Gastrocnemius medialis (tissue), 4 donors: ENCODE measurements around the gene PM20D2. TPM values are rescaled to one million over a fixed set of nuclear protein-coding genes. Genes with fewer than 3 reads are reported as not detected.
"Not testable (repeated sequence)": the region's sequence is repeated elsewhere in the genome, so short reads cannot be mapped to it uniquely, and the experiment has no call there.

ENCODE experiments used
- ATAC-seq, 2 donors: fragments of 150-250 bp; one replicate each; pipeline ENCODE4 v1.9.1; 2016
- DNase-seq, 2 donors: peaks; one replicate each; pipeline ENCODE4 v3.0.0-alpha.2; 2019
- H3K27ac ChIP-seq, 4 donors: fragments of 200-600 bp; sonication (generic); 1 replicate in 1 of 4; 2 replicates in 3 of 4; pipeline ENCODE4 v1.5.1; 2016 to 2018; ENCODE audit warnings: mild to moderate bottlenecking in 2 of 4, moderate library complexity in 1 of 4
- H3K27me3 ChIP-seq, 3 donors: fragments of 200-600 bp; sonication (generic) in 2 of 3; 1 replicate in 1 of 3; 2 replicates in 2 of 3; pipeline versions ENCODE4 v1.5.1 to v1.6.0; 2016 to 2019; ENCODE audit warnings: mild to moderate bottlenecking in 1 of 3, moderate library complexity in 1 of 3
- H3K36me3 ChIP-seq, 2 donors: fragments of 200-600 bp; sonication (generic) in 1 of 2; one replicate each; pipeline ENCODE4 v1.5.1; 2017 to 2018
- H3K4me1 ChIP-seq, 2 donors: fragments of 200-600 bp; sonication (generic) in 1 of 2; one replicate each; pipeline ENCODE4 v1.5.1; 2016 to 2017; ENCODE audit warnings: mild to moderate bottlenecking in 2 of 2
- H3K4me3 ChIP-seq, 4 donors: fragments of 200-600 bp; sonication (generic) in 3 of 4; 1 replicate in 1 of 4; 2 replicates in 3 of 4; pipeline ENCODE4 v1.5.1; 2016 to 2019; ENCODE audit warnings: mild to moderate bottlenecking in 2 of 4
- H3K9me3 ChIP-seq, 3 donors: fragments of 200-600 bp; sonication (generic) in 2 of 3; 1 replicate in 1 of 3; 2 replicates in 2 of 3; pipeline ENCODE4 v1.5.1; 2016 to 2019
- POLR2A ChIP-seq, 2 donors: fragments of 450-650 bp; IDR thresholded peaks; one replicate each; pipeline ENCODE4 v1.6.1; 2017; ENCODE audit warnings: antibody characterized with exemption in 2 of 2, mild to moderate bottlenecking in 2 of 2, moderate library complexity in 2 of 2
- in situ Hi-C, 4 donors: fragments of 200-750 bp; cut with MboI; loops; one replicate each; pipeline versions ENCODE4 v1.15.0 to v1.8.0; 2017; ENCODE audit warnings: low sequenced_read_pairs in 4 of 4
- intact Hi-C: fragments of 100-400 bp; cut with DNase I; formaldehyde crosslinking; loops from one replicate; pipeline ENCODE4 v1.15.1; 2023; ENCODE audit warnings: low total_unique reads
- total RNA-seq, 4 donors: library from RNA; depleted of rRNA; stranded (reverse); fragments of >200 nt; gene quantifications; one replicate each; pipeline versions ENCODE4 v1.1.0 to v1.2.3, GENCODE V29; 2016
- TF ChIP-seq, protein P1 (sequence below), 5 experiments: fragments of 450-650 bp in 3 of 5; fragments of 200-600 bp in 2 of 5; sonication (generic) in 2 of 5; IDR thresholded peaks in 4 of 5; conservative IDR thresholded peaks in 1 of 5; 1 replicate in 4 of 5; 2 replicates in 1 of 5; pipeline ENCODE4 v1.5.1; 2016 to 2019; ENCODE audit warnings: antibody characterized with exemption in 5 of 5, mild to moderate bottlenecking in 3 of 5, moderate library complexity in 3 of 5

Gene PM20D2
- total RNA-seq, 4 donors from 2014 or later, result 18.1 to 54.6 (median 26.3) TPM

DNA sequence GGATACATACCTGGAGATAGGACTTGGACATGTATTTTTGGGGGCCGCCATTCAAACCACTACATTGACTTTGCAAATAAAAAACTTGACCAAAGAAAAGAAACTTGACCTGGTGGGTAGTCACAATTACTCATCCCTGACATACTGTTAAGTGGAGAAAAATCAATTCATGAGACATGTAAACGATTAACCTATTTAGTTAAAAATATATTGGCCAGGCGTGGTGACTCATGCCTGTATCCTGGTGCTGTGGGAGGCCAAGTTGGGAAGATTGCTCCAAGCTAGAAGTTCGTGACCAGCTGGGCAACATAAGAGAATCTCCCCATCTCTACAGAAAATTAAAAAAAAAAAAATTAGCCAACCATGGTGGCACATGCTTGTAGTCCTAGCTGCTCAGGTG lies 25.5 kb upstream of the PM20D2 start:
- intact Hi-C loops, result no loop called here

DNA sequence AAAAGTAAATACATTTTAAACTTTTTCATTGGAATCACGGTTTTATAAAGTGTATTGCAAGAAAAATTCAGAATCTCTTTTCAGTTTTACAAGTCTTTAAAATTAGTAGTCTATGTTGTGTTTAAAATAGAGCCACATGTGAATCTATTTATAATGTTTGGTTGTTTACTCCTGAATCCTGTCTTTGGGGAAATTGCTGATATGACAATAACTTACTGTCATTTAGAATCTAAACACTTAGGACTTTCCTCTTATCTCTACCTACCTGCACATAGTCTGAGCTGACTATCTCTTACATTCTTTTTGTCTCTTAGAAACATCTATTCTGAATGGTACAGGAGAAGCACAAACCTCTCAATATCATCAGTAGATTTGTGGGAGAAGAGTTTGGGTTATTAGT lies 23.9 kb upstream of the PM20D2 start:
- H3K4me1 ChIP-seq, result peaks cover 3 to 7% of the 10 kb centered on the region in 2 donors
- H3K4me3 ChIP-seq, result no peak overlapping the region
- H3K36me3 ChIP-seq, result no peaks in the 10 kb centered on the region
- DNase-seq (no peak), ATAC-seq (no peak)
- in situ Hi-C loops, result loop anchor here in 3 of 4 donors (5.0 to 10.0 kb wide), 2 partner anchors 120 to 123 kb away; no protein-coding TSS in a partner anchor
- no peak for TF ChIP-seq POLR2A (IDR thresholded peaks at IDR 0.05)
- TF ChIP-seq, protein P1, sequence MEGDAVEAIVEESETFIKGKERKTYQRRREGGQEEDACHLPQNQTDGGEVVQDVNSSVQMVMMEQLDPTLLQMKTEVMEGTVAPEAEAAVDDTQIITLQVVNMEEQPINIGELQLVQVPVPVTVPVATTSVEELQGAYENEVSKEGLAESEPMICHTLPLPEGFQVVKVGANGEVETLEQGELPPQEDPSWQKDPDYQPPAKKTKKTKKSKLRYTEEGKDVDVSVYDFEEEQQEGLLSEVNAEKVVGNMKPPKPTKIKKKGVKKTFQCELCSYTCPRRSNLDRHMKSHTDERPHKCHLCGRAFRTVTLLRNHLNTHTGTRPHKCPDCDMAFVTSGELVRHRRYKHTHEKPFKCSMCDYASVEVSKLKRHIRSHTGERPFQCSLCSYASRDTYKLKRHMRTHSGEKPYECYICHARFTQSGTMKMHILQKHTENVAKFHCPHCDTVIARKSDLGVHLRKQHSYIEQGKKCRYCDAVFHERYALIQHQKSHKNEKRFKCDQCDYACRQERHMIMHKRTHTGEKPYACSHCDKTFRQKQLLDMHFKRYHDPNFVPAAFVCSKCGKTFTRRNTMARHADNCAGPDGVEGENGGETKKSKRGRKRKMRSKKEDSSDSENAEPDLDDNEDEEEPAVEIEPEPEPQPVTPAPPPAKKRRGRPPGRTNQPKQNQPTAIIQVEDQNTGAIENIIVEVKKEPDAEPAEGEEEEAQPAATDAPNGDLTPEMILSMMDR (IDR thresholded peaks at IDR 0.05 in 4 of 5, conservative IDR thresholded peaks at IDR 0.05 in 1 of 5), result no peak
- peak overlapping the region in 1 of 4 donors; percentile 41 for H3K27ac ChIP-seq
- intact Hi-C loops, result loop anchor here (1.0 to 2.0 kb wide), 3 partner anchors 65 to 140 kb away; no protein-coding TSS in a partner anchor
- no peaks in the 10 kb centered on the region for H3K9me3 ChIP-seq
- H3K27me3 ChIP-seq, result no peaks in the 10 kb centered on the region

More for the DNA sequence above, 25.5 kb upstream of the PM20D2 start:
- Histone ChIP-seq H3K27me3 (no peaks in the 10 kb centered on the region), H3K4me3 (no peak overlapping the region), H3K27ac (no peak overlapping the region), H3K4me1 (peaks cover 9 to 18% of the 10 kb centered on the region in 2 donors), H3K36me3 (no peaks in the 10 kb centered on the region), H3K9me3 (no peaks in the 10 kb centered on the region)
- no peak for ATAC-seq
- in situ Hi-C loops, result loop anchor here in 3 of 4 donors (5.0 to 10.0 kb wide), 2 partner anchors 122 to 124 kb away; no protein-coding TSS in a partner anchor
- TF ChIP-seq, protein P1 (IDR thresholded peaks at IDR 0.05 in 4 of 5, conservative IDR thresholded peaks at IDR 0.05 in 1 of 5), result no peak
- no peak for TF ChIP-seq POLR2A (IDR thresholded peaks at IDR 0.05)
- no peak for DNase-seq

DNA sequence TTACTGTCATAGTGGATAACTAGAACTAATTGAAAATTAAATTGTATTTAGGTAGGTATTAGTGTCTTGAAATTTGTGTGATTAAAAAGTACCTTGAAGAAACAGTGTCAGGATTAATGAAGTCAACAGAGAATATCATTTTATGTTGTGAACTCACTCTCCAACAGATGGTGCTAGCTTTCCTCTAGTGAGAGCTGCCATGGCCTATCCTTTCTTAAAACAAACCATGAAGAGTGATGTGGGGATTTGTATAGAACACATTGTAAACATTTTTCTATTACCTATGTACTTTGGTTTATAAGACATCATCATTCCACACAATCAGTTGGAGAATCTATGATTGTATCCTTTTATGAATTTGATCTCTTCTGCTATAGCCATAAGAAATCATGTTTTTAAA lies 23.2 kb upstream of the PM20D2 start:
- Histone ChIP-seq H3K4me1 (peaks cover 0 to 5% of the 10 kb centered on the region in 2 donors), H3K27ac (no peak overlapping the region), H3K4me3 (no peak overlapping the region), H3K36me3 (no peaks in the 10 kb centered on the region), H3K9me3 (no peaks in the 10 kb centered on the region), H3K27me3 (no peaks in the 10 kb centered on the region)
- no peak for TF ChIP-seq POLR2A (IDR thresholded peaks at IDR 0.05)
- TF ChIP-seq, protein P1 (IDR thresholded peaks at IDR 0.05 in 4 of 5, conservative IDR thresholded peaks at IDR 0.05 in 1 of 5), result peak; percentile 16 to 54 (median 50)
- intact Hi-C loops (loop anchor here (1.0 to 2.0 kb wide), 3 partner anchors 64 to 140 kb away; no protein-coding TSS in a partner anchor), in situ Hi-C loops (loop anchor here in 3 of 4 donors (5.0 to 10.0 kb wide), 2 partner anchors 120 to 122 kb away; no protein-coding TSS in a partner anchor)
- no peak for DNase-seq
- ATAC-seq, result peak; percentile 61 to 64

DNA sequence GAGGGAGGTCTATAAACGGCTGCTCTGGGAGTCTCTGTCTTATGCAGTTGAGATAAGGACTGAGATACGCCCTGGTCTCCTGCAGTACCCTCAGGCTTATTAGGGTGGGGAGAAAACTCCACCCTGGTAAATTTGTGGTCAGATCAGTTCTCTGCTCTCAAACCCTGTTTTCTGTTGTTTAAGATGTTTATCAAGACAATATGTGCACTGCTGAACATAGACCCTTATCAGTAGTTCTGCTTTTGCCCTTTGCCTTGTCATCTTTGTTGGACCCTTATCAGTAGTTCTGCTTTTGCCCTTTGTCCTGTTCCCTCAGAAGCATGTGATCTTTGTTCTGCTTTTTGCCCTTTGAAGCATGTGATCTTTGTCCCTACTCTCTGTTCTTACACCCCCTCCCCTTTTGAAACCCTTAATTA lies 17.6 kb upstream of the PM20D2 start:
- ATAC-seq, intact Hi-C loops, H3K36me3 ChIP-seq, H3K4me3 ChIP-seq, H3K27me3 ChIP-seq, DNase-seq, H3K4me1 ChIP-seq, H3K27ac ChIP-seq, H3K9me3 ChIP-seq: not testable (repeated sequence)
- in situ Hi-C loops, result loop anchor here in 2 of 4 donors (10.0 kb wide), 1 partner anchor 117 kb away; no protein-coding TSS in a partner anchor

DNA sequence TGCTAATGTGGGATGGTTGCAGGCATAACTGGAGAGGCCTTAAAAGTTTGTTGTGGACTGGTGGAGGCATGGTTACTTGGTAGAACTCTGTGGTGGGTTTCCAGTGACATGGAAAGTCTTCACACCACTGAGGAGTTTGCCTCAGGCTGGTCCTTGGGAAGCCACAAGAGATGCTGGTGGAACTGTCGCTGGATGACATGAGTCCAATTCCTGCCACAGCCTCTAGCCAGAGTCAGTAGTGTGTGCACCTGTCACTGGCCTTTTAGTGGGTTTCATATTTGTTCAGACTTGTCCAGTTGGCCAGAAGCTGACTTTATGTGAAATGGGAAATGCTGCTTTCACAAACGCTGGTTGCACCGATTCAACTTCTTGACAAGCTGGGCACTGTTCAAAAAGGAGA lies 14.3 kb upstream of the PM20D2 start:
- H3K4me1 ChIP-seq, result no peaks in the 10 kb centered on the region
- DNase-seq, result no peak
- in situ Hi-C loops, result no loop called here
- H3K27me3 ChIP-seq, result no peaks in the 10 kb centered on the region
- intact Hi-C loops, result no loop called here
- no peaks in the 10 kb centered on the region for H3K9me3 ChIP-seq
- no peaks in the 10 kb centered on the region for H3K36me3 ChIP-seq
- TF ChIP-seq, protein P1 (IDR thresholded peaks at IDR 0.05 in 4 of 5, conservative IDR thresholded peaks at IDR 0.05 in 1 of 5), result no peak
- TF ChIP-seq POLR2A (IDR thresholded peaks at IDR 0.05), result no peak
- no peak overlapping the region for H3K27ac ChIP-seq
- no peak for ATAC-seq
- no peak overlapping the region for H3K4me3 ChIP-seq
